HepG2 (cell line): ENCODE measurements around the gene ACSL1. TPM values are rescaled to one million over a fixed set of nuclear protein-coding genes. Genes with fewer than 3 reads are reported as not detected.

Experiments used
- FOXM1 ChIP-seq: sonication (generic); formaldehyde crosslinking; IDR thresholded peaks from 2 replicates; pipeline ENCODE4 v1.5.0; 2020; ENCODE audit warnings: missing genetic modification reagents
- HNRNPL ChIP-seq: fragments of 200-400 bp; formaldehyde crosslinking; IDR thresholded peaks from 2 replicates; pipeline ENCODE4 v1.6.1; 2017; ENCODE audit warnings: mild to moderate bottlenecking, low read depth, low read length
- MED1 ChIP-seq: sonication (generic); formaldehyde crosslinking; IDR thresholded peaks from 2 replicates; pipeline ENCODE4 v1.4.0; 2020; ENCODE audit warnings: missing genetic modification reagents
- MEIS1 ChIP-seq: sonication (generic); formaldehyde crosslinking; IDR thresholded peaks from 2 replicates; pipeline ENCODE4 v1.9.0; 2021; ENCODE audit warnings: mild to moderate bottlenecking, missing genetic modification reagents, moderate library complexity, borderline replicate concordance
- NFE2L1 ChIP-seq: sonication (generic); formaldehyde crosslinking; IDR thresholded peaks from 2 replicates; pipeline ENCODE4 v1.4.0; 2020; ENCODE audit warnings: missing genetic modification reagents, mild to moderate bottlenecking, borderline replicate concordance
- POLR2A ChIP-seq, 2 experiments: IDR thresholded peaks; 2 replicates each; pipeline ENCODE4 v1.6.1; 2011; ENCODE audit warnings: low read depth in 2 of 2, low read length in 2 of 2, mild to moderate bottlenecking in 1 of 2, moderate library complexity in 1 of 2; ENCODE audit not compliant: insufficient read depth in 1 of 2
- SIN3B ChIP-seq: fragments of 150-350 bp; IDR thresholded peaks from 2 replicates; pipeline ENCODE4 v1.6.1; 2014; ENCODE audit warnings: low read length
- SP1 ChIP-seq, 2 experiments: fragments of 450-650 bp in 1 of 2; sonication (generic) in 1 of 2; formaldehyde crosslinking in 1 of 2; IDR thresholded peaks; 2 replicates each; pipeline versions ENCODE4 v1.4.0 to v1.6.1; 2016 to 2020; ENCODE audit warnings: missing genetic modification reagents in 1 of 2
- SRF ChIP-seq: IDR thresholded peaks from 2 replicates; pipeline ENCODE4 v1.6.1; 2011; ENCODE audit warnings: mild to moderate bottlenecking, low read depth, low read length, moderate library complexity
- TBX2 ChIP-seq: sonication (generic); formaldehyde crosslinking; IDR thresholded peaks from 2 replicates; pipeline ENCODE4 v1.5.0; 2020; ENCODE audit warnings: missing genetic modification reagents, mild to moderate bottlenecking, borderline replicate concordance
- TGIF2 ChIP-seq: IDR thresholded peaks from 2 replicates; pipeline ENCODE4 v1.6.1; 2016; ENCODE audit warnings: control low read depth, missing compliant biosample characterization
- THYN1 ChIP-seq: sonication (generic); formaldehyde crosslinking; IDR thresholded peaks from 2 replicates; pipeline ENCODE4 v1.8.1; 2023; ENCODE audit warnings: low read depth, mild to moderate bottlenecking, moderate library complexity, missing genetic modification reagents, borderline replicate concordance
- ZNF121 ChIP-seq: sonication (generic); formaldehyde crosslinking; IDR thresholded peaks from 2 replicates; pipeline ENCODE4 v1.5.0; 2020; ENCODE audit warnings: mild to moderate bottlenecking, missing genetic modification reagents
- ZNF205 ChIP-seq: IDR thresholded peaks from 2 replicates; pipeline ENCODE4 v1.6.1; 2018; ENCODE audit warnings: missing biosample characterization, missing genetic modification reagents
- ZNF264 ChIP-seq: sonication (generic); formaldehyde crosslinking; IDR thresholded peaks from 2 replicates; pipeline ENCODE4 v1.4.0; 2020; ENCODE audit warnings: missing genetic modification reagents
- ZNF598 ChIP-seq: sonication (generic); formaldehyde crosslinking; IDR thresholded peaks from 2 replicates; pipeline ENCODE4 v1.5.1; 2020; ENCODE audit warnings: mild to moderate bottlenecking, missing genetic modification reagents, borderline replicate concordance
- ZNF83 ChIP-seq: sonication (generic); formaldehyde crosslinking; IDR thresholded peaks from 2 replicates; pipeline ENCODE4 v1.4.0; 2020; ENCODE audit warnings: missing genetic modification reagents, mild to moderate bottlenecking, borderline replicate concordance
- ZSCAN29 ChIP-seq: sonication (generic); formaldehyde crosslinking; conservative IDR thresholded peaks from 2 replicates; pipeline ENCODE4 v1.4.0; 2020; ENCODE audit warnings: mild to moderate bottlenecking, missing genetic modification reagents
- polyA plus RNA-seq, 8 experiments: library from polyadenylated mRNA; depleted of rRNA in 3 of 8; stranded (reverse) in 7 of 8; unstranded in 1 of 8; fragments of >200 nt; fragmentation: Illumina TruSeq in 4 of 8; extraction: Trizol in 4 of 8; gene quantifications; 2 replicates each; pipeline versions ENCODE4 v1.2.1 to v1.2.3, GENCODE V29; 2011 to 2016; ENCODE audit warnings: low read depth in 4 of 8, missing spikeins in 1 of 8, mixed read lengths in 1 of 8; ENCODE audit not compliant: insufficient read depth in 1 of 8
- total RNA-seq, 5 experiments: library from RNA; depleted of rRNA; stranded (reverse); fragments of >200 nt; fragmentation: Illumina TruSeq; extraction: Trizol; gene quantifications; 2 replicates each; pipeline ENCODE4 v1.2.3, GENCODE V29; 2016; ENCODE audit warnings: low read depth in 1 of 5
- TF ChIP-seq, protein P1 (sequence below): sonication (generic); formaldehyde crosslinking; IDR thresholded peaks from 2 replicates; pipeline ENCODE4 v1.5.0; 2020; ENCODE audit warnings: mild to moderate bottlenecking, missing genetic modification reagents
- TF ChIP-seq, protein P2 (sequence below): sonication (generic); IDR thresholded peaks from 2 replicates; pipeline ENCODE4 v1.6.1; 2016; ENCODE audit warnings: low read depth, borderline replicate concordance
- TF ChIP-seq, protein P3 (sequence below): sonication (generic); formaldehyde crosslinking; IDR thresholded peaks from 2 replicates; pipeline ENCODE4 v1.5.1; 2020; ENCODE audit warnings: missing genetic modification reagents, mild to moderate bottlenecking, borderline replicate concordance
- TF ChIP-seq, protein P4 (sequence below): sonication (generic); formaldehyde crosslinking; conservative IDR thresholded peaks from 2 replicates; pipeline ENCODE4 v1.5.0; 2020; ENCODE audit warnings: missing genetic modification reagents

Gene ACSL1
- total and polyA plus RNA-seq, 2 of the 13 experiments (the other 11 are each of a cell fraction or from before 2014, with no cell fraction given) = 10.0 to 29.8 TPM

DNA sequence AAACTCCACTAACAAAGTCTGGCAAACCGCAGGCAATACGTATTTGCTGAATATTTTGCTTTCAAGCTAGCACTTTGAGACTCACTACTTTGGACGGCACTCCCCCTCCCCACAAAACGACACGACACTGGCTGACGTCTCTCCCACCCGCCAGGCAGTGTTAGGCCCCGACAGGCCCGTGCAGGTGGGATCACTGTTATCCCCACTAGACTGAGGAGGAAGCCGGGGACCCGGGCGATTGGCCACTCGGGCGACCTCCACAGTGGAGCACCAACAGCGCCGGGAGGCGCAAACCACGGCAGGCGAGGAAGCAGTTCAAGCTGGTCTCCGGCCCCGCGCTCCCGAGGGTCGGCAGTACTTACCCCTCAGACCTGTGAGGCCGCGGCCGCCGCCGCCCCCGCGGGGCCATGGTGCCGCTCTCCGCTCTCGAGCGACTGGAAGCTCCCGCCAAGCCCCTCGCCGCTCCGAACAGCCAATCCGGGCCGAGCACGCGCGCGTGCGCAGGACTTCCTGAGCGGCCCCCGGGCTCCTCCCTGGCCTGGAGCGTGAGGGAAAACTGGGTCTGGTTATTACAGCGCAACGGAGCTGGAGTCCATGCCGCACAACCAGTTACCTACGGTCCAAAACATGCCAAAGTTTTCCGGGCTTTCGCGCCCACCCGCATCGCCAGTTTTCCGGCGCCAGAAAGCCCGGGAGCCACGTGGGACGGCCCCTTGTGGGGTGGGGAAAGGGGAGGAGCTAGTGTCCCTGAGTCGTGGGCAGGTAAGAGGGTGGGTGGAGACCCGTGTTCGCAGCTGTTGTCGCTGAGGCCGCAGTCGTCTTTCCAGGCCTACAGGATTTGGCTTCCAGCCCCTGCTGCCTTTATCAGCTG is 91.9 kb downstream of the ACSL1 start, which contains the start of gene CENPU (continued):
- TF ChIP-seq ZNF264 (CRISPR knock-in tag) (peak; percentile 94), MEIS1 (peak; percentile 86), SP1 (IDR thresholded peaks at IDR 0.05) (no peak), SP1 (CRISPR knock-in tag; IDR thresholded peaks at IDR 0.05) (peak; percentile 91), ZNF598 (peak; percentile 96), MED1 (CRISPR knock-in tag) (peak; percentile 93), TGIF2 (CRISPR knock-in tag) (peak; percentile 96), POLR2A (IDR thresholded peaks at IDR 0.05; ENCODE audit: insufficient read depth in 1 of 2, low read depth in 2 of 2, low read length in 2 of 2) (peak; percentile 70 to 80), NFE2L1 (CRISPR knock-in tag) (no peak), ZNF83 (CRISPR knock-in tag) (peak; percentile 93; the same call in 1 of the 2 replicates), ZNF121 (CRISPR knock-in tag) (peak; percentile 75; the same call in 1 of the 2 replicates), SRF (peak; percentile 54; the same call in 1 of the 2 replicates), THYN1 (CRISPR knock-in tag) (no peak), ZSCAN29 (CRISPR knock-in tag) (peak; percentile 89), FOXM1 (0 out of 2 replicates have a peak, but pooled peaks have one; percentile 37), ZNF205 (CRISPR knock-in tag) (peak; percentile 91; the same call in 1 of the 2 replicates), TBX2 (peak; percentile 98), SIN3B (peak; percentile 93), HNRNPL (0 out of 2 replicates have a peak, but pooled peaks have one; percentile 74)
- TF ChIP-seq, protein P1, sequence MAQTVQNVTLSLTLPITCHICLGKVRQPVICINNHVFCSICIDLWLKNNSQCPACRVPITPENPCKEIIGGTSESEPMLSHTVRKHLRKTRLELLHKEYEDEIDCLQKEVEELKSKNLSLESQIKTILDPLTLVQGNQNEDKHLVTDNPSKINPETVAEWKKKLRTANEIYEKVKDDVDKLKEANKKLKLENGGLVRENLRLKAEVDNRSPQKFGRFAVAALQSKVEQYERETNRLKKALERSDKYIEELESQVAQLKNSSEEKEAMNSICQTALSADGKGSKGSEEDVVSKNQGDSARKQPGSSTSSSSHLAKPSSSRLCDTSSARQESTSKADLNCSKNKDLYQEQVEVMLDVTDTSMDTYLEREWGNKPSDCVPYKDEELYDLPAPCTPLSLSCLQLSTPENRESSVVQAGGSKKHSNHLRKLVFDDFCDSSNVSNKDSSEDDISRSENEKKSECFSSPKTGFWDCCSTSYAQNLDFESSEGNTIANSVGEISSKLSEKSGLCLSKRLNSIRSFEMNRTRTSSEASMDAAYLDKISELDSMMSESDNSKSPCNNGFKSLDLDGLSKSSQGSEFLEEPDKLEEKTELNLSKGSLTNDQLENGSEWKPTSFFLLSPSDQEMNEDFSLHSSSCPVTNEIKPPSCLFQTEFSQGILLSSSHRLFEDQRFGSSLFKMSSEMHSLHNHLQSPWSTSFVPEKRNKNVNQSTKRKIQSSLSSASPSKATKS (CRISPR knock-in tag) = 0 out of 2 replicates have a peak, but pooled peaks have one; percentile 79
- TF ChIP-seq, protein P2, sequence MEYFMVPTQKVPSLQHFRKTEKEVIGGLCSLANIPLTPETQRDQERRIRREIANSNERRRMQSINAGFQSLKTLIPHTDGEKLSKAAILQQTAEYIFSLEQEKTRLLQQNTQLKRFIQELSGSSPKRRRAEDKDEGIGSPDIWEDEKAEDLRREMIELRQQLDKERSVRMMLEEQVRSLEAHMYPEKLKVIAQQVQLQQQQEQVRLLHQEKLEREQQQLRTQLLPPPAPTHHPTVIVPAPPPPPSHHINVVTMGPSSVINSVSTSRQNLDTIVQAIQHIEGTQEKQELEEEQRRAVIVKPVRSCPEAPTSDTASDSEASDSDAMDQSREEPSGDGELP = peak; percentile 90
- TF ChIP-seq, protein P3, sequence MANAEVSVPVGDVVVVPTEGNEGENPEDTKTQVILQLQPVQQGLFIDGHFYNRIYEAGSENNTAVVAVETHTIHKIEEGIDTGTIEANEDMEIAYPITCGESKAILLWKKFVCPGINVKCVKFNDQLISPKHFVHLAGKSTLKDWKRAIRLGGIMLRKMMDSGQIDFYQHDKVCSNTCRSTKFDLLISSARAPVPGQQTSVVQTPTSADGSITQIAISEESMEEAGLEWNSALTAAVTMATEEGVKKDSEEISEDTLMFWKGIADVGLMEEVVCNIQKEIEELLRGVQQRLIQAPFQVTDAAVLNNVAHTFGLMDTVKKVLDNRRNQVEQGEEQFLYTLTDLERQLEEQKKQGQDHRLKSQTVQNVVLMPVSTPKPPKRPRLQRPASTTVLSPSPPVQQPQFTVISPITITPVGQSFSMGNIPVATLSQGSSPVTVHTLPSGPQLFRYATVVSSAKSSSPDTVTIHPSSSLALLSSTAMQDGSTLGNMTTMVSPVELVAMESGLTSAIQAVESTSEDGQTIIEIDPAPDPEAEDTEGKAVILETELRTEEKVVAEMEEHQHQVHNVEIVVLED (CRISPR knock-in tag) = peak; percentile 90
- TF ChIP-seq, protein P4, sequence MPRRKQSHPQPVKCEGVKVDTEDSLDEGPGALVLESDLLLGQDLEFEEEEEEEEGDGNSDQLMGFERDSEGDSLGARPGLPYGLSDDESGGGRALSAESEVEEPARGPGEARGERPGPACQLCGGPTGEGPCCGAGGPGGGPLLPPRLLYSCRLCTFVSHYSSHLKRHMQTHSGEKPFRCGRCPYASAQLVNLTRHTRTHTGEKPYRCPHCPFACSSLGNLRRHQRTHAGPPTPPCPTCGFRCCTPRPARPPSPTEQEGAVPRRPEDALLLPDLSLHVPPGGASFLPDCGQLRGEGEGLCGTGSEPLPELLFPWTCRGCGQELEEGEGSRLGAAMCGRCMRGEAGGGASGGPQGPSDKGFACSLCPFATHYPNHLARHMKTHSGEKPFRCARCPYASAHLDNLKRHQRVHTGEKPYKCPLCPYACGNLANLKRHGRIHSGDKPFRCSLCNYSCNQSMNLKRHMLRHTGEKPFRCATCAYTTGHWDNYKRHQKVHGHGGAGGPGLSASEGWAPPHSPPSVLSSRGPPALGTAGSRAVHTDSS (CRISPR knock-in tag) = no peak
